Measurements from ENCODE around the gene THADA.
A peak's percentile ranks its signal among the peaks of the same experiment; 100 is the strongest.
"Not testable (repeated sequence)": the region's sequence is repeated elsewhere in the genome, so short reads cannot be mapped to it uniquely, and the experiment has no call there.

Gene THADA

GRCh38 chr2:43605079-43605655 is 9.3 kb upstream of the THADA start:
- Histone ChIP-seq H3K9me3 (ENCODE audit: control insufficient read depth, insufficient read depth, low read depth, low read length) (no peaks in the 10 kb centered on the region), H3K4me1 (ENCODE audit: control insufficient read depth, insufficient read depth, low read length) (no peaks in the 10 kb centered on the region), H3K36me3 (ENCODE audit: control insufficient read depth in 2 of 2, insufficient read depth in 1 of 2, low read length in 2 of 2) (no peaks in the 10 kb centered on the region), H3K4me3 (ENCODE audit: low read depth, low read length) (no peak overlapping the region), H3K27ac (ENCODE audit: extremely low read depth, low read depth, low read length) (no peak overlapping the region)
- peak; percentile 46 for TF ChIP-seq CTCF (tag by site-specific recombination; IDR thresholded peaks at IDR 0.05)
- TF ChIP-seq ZNF654 (tag by site-specific recombination; IDR thresholded peaks at IDR 0.05; ENCODE audit: low read depth): peak; percentile 55
- no peak for TF ChIP-seq ZNF37A (tag by site-specific recombination; IDR thresholded peaks at IDR 0.05)
- ChIA-PET POLR2A (interaction anchor here (1.8 kb wide), 1 partner anchor 9 kb away, joined by 15 read pairs; the partner anchor contains the start of gene THADA), CTCF (interaction anchor here (0.6 to 1.1 kb wide), 17 partner anchors 9 to 1367 kb away, joined by 3 to 12 read pairs (median 3); partner anchors contain the start of gene THADA)

GRCh38 chr2:43604674-43605073 is 8.8 kb upstream of the THADA start:
- ChIA-PET CTCF (interaction anchor here (0.6 to 1.1 kb wide), 10 partner anchors 8 to 775 kb away, joined by 3 to 12 read pairs (median 4); partner anchors contain the start of gene THADA), POLR2A (interaction anchor here (1.8 kb wide), 1 partner anchor 9 kb away, joined by 15 read pairs; the partner anchor contains the start of gene THADA)
- Histone ChIP-seq H3K36me3 (ENCODE audit: control insufficient read depth in 2 of 2, insufficient read depth in 1 of 2, low read length in 2 of 2) (no peaks in the 10 kb centered on the region), H3K9me3 (ENCODE audit: control insufficient read depth, insufficient read depth, low read depth, low read length) (no peaks in the 10 kb centered on the region), H3K4me3 (ENCODE audit: low read depth, low read length) (no peak overlapping the region), H3K27ac (ENCODE audit: extremely low read depth, low read depth, low read length) (no peak overlapping the region), H3K4me1 (ENCODE audit: control insufficient read depth, insufficient read depth, low read length) (no peaks in the 10 kb centered on the region)
- TF ChIP-seq EGR2 (tag by site-specific recombination; IDR thresholded peaks at IDR 0.05; ENCODE audit: low read depth) (no peak), ZNF513 (tag by site-specific recombination; IDR thresholded peaks at IDR 0.05) (no peak), ZNF148 (tag by site-specific recombination; IDR thresholded peaks at IDR 0.05; ENCODE audit: borderline replicate concordance) (no peak)

GRCh38 chr2:43600596-43600995 is 4.8 kb upstream of the THADA start:
- CTCF ChIA-PET; H3K9me3 ChIP-seq (ENCODE audit: control insufficient read depth, insufficient read depth, low read depth, low read length); H3K27ac ChIP-seq (ENCODE audit: extremely low read depth, low read depth, low read length); H3K4me1 ChIP-seq (ENCODE audit: control insufficient read depth, insufficient read depth, low read length); H3K4me3 ChIP-seq (ENCODE audit: low read depth, low read length); POLR2A ChIA-PET; H3K36me3 ChIP-seq (ENCODE audit: control insufficient read depth in 2 of 2, insufficient read depth in 1 of 2, low read length in 2 of 2): not testable (repeated sequence)

- Histone ChIP-seq H3K36me3 (ENCODE audit: control insufficient read depth in 2 of 2, insufficient read depth in 1 of 2, low read length in 2 of 2) (peaks cover 13 to 23% of the 10 kb centered on the region in 2 experiments), H3K9me3 (ENCODE audit: control insufficient read depth, insufficient read depth, low read depth, low read length) (no peaks in the 10 kb centered on the region), H3K27ac (ENCODE audit: extremely low read depth, low read depth, low read length) (no peak overlapping the region), H3K4me3 (ENCODE audit: low read depth, low read length) (peak overlapping the region; percentile 81), H3K4me1 (ENCODE audit: control insufficient read depth, insufficient read depth, low read length) (0 out of 2 replicates have a peak, but pooled peaks cover 4% of the 10 kb centered on the region)
- no peak for TF ChIP-seq ZNF354C (tag by site-specific recombination; IDR thresholded peaks at IDR 0.05; ENCODE audit: borderline replicate concordance, low read depth)
- TF ChIP-seq KLF1 (tag by site-specific recombination; IDR thresholded peaks at IDR 0.05): no peak
- POLR2A ChIA-PET: no interaction called here
- CTCF ChIA-PET: interaction anchor here (1.0 to 2.5 kb wide), 2 partner anchors 10 to 18 kb away, joined by 4 to 8 read pairs; no protein-coding TSS in a partner anchor
Measured at GRCh38 chr2:43594875-43595274, 963 bp downstream of the THADA start.

Data from HEK293 (cell line).